Measurements from ENCODE around the gene LRP1B.
"Not testable (repeated sequence)": the region's sequence is repeated elsewhere in the genome, so short reads cannot be mapped to it uniquely, and the experiment has no call there.

LRP1B gene

DNA sequence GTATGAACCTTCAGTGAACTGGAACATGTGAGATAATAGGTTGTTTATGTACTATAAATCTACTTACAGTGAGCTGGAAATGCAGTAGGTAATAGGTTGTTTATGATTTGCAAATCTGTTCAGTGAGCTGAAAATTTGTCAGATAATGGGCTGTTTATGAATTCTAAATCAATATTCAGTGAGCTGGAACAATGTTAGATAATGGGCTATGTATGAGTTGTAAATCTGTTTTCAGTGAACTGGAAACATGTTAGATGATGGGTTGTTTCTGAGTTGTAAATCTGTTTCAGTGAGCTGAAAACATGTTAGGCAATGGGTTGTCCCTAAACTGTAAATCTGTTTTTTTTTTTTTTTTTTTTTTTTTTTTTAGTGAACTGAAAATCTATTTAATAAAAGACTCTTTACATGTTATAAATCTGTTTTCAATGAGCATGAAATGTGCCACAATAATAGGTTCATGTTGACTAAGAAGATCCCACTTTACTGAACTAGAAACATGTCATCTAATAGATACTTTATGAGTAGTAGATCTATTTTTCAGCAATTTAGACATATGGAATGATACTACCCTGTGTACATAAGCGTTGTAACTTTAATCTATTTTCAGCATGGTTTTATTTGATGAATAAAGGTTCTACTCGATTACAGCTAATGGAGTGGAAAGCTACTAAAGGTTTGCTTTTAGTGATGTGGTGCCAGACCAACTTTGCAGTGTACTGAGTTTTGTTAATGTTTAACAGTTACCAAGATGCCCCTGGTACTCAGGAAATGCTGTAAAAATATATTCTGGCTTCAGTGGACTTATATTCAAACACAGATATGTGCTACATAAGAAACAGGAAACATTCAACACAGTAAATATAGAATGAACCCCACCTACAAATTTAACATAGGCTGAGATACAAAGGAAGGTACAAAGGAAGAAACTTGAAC lies 1471.8 kb downstream of the LRP1B start:
- H3K4me3 ChIP-seq (replicated peaks; ENCODE audit: low read depth, low read length): no peak overlapping the region
- DNase-seq (ENCODE audit: extremely low read depth, low read depth): no peak
- no peak for TF ChIP-seq CTCF (IDR thresholded peaks at IDR 0.05; ENCODE audit: low read depth, low read length, missing control alignments)

- DNase-seq (ENCODE audit: extremely low read depth, low read depth): no peak
- no peak overlapping the region for H3K4me3 ChIP-seq (replicated peaks; ENCODE audit: low read depth, low read length)
- TF ChIP-seq CTCF (IDR thresholded peaks at IDR 0.05; ENCODE audit: low read depth, low read length, missing control alignments): no peak
These were observed 1473.2 kb downstream of the LRP1B start for GRCh38 chr2:140657657-140658056.

DNA sequence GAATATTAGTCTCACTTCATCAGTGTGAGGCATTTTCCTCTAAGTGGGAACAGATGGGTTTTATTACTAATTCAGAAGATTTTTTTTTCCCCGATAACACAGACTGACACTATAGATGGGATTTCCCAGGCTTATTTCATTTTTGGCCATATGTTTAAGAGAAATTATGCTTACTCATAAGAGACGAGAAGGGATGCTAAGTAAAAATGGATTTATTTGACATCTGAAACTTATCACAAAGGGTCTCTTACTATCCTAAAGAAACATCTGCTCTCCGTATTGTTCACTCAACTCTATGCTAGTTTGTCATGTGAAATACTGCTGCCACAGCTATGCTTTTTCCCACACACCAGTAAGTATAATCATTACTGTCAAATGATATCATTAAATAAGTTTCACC lies 1476.3 kb downstream of the LRP1B start:
- TF ChIP-seq CTCF (IDR thresholded peaks at IDR 0.05; ENCODE audit: low read depth, low read length, missing control alignments): no peak
- H3K4me3 ChIP-seq (replicated peaks; ENCODE audit: low read depth, low read length): no peak overlapping the region
- no peak for DNase-seq (ENCODE audit: extremely low read depth, low read depth)

DNA sequence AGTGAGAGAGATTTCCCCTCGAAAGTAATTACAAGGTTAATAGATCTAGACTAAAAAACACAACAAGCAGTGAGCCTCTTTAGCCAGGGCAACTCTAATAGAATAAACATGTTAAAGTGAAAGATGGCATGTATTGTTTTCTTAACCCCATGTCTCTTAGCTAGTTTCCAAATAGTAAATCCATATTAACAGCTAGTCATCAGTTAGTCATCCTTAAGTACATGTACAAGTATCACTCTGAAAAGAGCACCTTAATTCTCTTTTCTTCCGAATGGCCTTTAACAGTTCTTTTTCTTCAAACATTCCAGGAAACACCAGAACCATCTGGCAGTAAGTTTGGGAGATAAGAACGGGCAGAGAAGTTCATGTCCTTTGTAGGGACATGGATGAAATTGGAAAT lies 1480.0 kb downstream of the LRP1B start:
- TF ChIP-seq CTCF (IDR thresholded peaks at IDR 0.05; ENCODE audit: low read depth, low read length, missing control alignments): no peak
- DNase-seq (ENCODE audit: extremely low read depth, low read depth): no peak
- no peak overlapping the region for H3K4me3 ChIP-seq (replicated peaks; ENCODE audit: low read depth, low read length)

GRCh38 chr2:140650134-140650533 lies 1480.7 kb downstream of the LRP1B start:
- not testable (repeated sequence) for H3K4me3 ChIP-seq (replicated peaks; ENCODE audit: low read depth, low read length); DNase-seq (ENCODE audit: extremely low read depth, low read depth)

- no peak overlapping the region for H3K4me3 ChIP-seq (replicated peaks; ENCODE audit: low read depth, low read length)
- DNase-seq (ENCODE audit: extremely low read depth, low read depth): no peak
- no peak for TF ChIP-seq CTCF (IDR thresholded peaks at IDR 0.05; ENCODE audit: low read depth, low read length, missing control alignments)
These were observed 1482.4 kb downstream of the LRP1B start for GRCh38 chr2:140648393-140648792.

GRCh38 chr2:140643761-140644187 lies 1487.0 kb downstream of the LRP1B start:
- no peak for TF ChIP-seq CTCF (IDR thresholded peaks at IDR 0.05; ENCODE audit: low read depth, low read length, missing control alignments)
- H3K4me3 ChIP-seq (replicated peaks; ENCODE audit: low read depth, low read length): no peak overlapping the region

More at GRCh38 chr2:140643761-140644187, 1487.0 kb downstream of the LRP1B start:
- DNase-seq (ENCODE audit: extremely low read depth, low read depth): no peak
